ENCODE results near the gene CEACAM16.

DNA sequence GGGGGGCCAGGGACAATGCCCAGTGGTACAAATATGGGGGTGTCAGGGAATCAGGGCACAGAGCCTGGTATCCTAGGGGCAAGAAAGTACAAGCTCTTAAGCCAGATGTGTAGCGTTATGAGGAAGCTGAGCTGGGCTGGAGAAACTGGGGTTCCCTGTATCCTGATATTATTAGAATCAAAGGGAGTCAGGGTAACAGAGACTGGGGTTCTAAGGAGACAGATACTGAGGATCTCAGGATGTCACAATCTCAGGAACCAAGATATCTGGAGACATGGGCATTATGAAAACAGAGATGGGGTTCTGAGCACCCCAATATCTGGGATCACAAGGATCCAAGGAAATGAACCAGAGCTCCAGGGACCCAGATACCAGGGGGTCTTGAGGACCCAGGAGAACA lies 50.3 kb downstream of the CEACAM16 start:
- TF ChIP-seq, protein P1, sequence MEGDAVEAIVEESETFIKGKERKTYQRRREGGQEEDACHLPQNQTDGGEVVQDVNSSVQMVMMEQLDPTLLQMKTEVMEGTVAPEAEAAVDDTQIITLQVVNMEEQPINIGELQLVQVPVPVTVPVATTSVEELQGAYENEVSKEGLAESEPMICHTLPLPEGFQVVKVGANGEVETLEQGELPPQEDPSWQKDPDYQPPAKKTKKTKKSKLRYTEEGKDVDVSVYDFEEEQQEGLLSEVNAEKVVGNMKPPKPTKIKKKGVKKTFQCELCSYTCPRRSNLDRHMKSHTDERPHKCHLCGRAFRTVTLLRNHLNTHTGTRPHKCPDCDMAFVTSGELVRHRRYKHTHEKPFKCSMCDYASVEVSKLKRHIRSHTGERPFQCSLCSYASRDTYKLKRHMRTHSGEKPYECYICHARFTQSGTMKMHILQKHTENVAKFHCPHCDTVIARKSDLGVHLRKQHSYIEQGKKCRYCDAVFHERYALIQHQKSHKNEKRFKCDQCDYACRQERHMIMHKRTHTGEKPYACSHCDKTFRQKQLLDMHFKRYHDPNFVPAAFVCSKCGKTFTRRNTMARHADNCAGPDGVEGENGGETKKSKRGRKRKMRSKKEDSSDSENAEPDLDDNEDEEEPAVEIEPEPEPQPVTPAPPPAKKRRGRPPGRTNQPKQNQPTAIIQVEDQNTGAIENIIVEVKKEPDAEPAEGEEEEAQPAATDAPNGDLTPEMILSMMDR (IDR thresholded peaks at IDR 0.05; ENCODE audit: low read depth, low read length) = no peak
- TF ChIP-seq POLR2A (IDR thresholded peaks at IDR 0.05; ENCODE audit: extremely low read depth, insufficient read length) (no peak), MYC (IDR thresholded peaks at IDR 0.05; ENCODE audit: low read depth, low read length) (no peak)
- TF ChIP-seq, protein P2, sequence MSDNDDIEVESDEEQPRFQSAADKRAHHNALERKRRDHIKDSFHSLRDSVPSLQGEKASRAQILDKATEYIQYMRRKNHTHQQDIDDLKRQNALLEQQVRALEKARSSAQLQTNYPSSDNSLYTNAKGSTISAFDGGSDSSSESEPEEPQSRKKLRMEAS (IDR thresholded peaks at IDR 0.05; ENCODE audit: low read depth, low read length) = no peak

Measured in NB4 (cell line).